Measurements from ENCODE around the gene BHLHE23. TPM values are rescaled to one million over a fixed set of nuclear protein-coding genes. Genes with fewer than 3 reads are reported as not detected.

BHLHE23 gene
- total RNA-seq, 1 donor from 2014 or later: not detected

- H3K36me3 Mint-ChIP-seq: no peaks in the 10 kb centered on the region
- H3K27me3 Mint-ChIP-seq (ENCODE audit: low read depth): peaks cover 65% of the 10 kb centered on the region
- no peaks in the 10 kb centered on the region for H3K9me3 Mint-ChIP-seq
- peaks cover 4% of the 10 kb centered on the region for H3K4me1 Mint-ChIP-seq
- H3K27ac Mint-ChIP-seq: no peak overlapping the region
- H3K4me3 Mint-ChIP-seq: no peak overlapping the region
- TF ChIP-seq CTCF (IDR thresholded peaks at IDR 0.05; ENCODE audit: unreplicated experiment): no peak
- DNase-seq (ENCODE audit: low spot score in 2 of 2, unreplicated experiment in 2 of 2): no peak
These were observed 19.0 kb upstream of the BHLHE23 start for GRCh38 chr20:63025534-63026331.

- peaks cover 60% of the 10 kb centered on the region for H3K27me3 Mint-ChIP-seq (ENCODE audit: low read depth)
These were observed 18.0 kb upstream of the BHLHE23 start for GRCh38 chr20:63024573-63025392.

DNA sequence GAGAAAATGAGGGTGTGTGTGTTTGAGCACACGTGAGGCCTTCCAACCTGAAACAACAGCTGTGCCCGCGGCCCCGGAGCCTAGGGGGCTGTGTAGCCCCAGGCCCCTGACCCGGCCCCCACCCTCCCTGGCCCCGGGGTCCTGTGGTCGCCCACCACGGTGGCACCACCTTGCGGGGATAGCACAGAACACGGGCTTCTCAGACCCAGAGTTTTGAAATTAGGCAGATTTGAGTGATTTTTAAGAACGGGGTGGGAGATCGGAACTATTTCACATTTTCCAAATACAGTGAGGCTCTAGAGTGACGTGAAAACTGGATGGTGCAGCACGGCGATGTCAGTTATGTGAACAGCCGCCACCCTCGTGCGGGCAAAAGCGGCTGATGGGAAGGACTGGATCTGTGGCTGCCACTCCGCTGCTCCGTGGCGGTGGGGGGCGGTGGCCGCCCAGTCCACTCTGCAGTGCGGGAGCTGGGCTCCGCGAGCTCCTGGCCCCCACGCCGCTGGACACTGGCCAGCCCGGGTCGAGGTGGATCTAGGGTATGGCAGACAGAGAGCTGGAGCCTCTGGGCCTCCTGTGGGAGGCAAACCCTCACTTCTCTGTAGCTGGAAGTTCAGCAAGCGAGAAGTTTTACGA lies 17.3 kb upstream of the BHLHE23 start:
- peaks cover 4% of the 10 kb centered on the region for H3K9me3 Mint-ChIP-seq
- peaks cover 59% of the 10 kb centered on the region for H3K27me3 Mint-ChIP-seq (ENCODE audit: low read depth)
- no peak overlapping the region for H3K4me3 Mint-ChIP-seq
- no peak for TF ChIP-seq CTCF (IDR thresholded peaks at IDR 0.05; ENCODE audit: unreplicated experiment)
- no peaks in the 10 kb centered on the region for H3K36me3 Mint-ChIP-seq
- peak in 1 of 2 experiments; percentile 18 for DNase-seq (ENCODE audit: low spot score in 2 of 2, unreplicated experiment in 2 of 2)
- H3K4me1 Mint-ChIP-seq: peaks cover 8% of the 10 kb centered on the region
- H3K27ac Mint-ChIP-seq: no peak overlapping the region

More at GRCh38 chr20:63024573-63025392, 18.0 kb upstream of the BHLHE23 start:
- H3K9me3 Mint-ChIP-seq: peaks cover 4% of the 10 kb centered on the region
- no peak for DNase-seq (ENCODE audit: low spot score in 2 of 2, unreplicated experiment in 2 of 2)
- H3K36me3 Mint-ChIP-seq: no peaks in the 10 kb centered on the region
- H3K27ac Mint-ChIP-seq: no peak overlapping the region
- TF ChIP-seq CTCF (IDR thresholded peaks at IDR 0.05; ENCODE audit: unreplicated experiment): no peak
- H3K4me1 Mint-ChIP-seq: peaks cover 4% of the 10 kb centered on the region
- H3K4me3 Mint-ChIP-seq: no peak overlapping the region

- no peak for TF ChIP-seq CTCF (IDR thresholded peaks at IDR 0.05; ENCODE audit: unreplicated experiment)
- Mint-ChIP-seq H3K9me3 (peaks cover 4% of the 10 kb centered on the region), H3K27ac (no peak overlapping the region), H3K4me3 (no peak overlapping the region), H3K27me3 (ENCODE audit: low read depth) (peaks cover 59% of the 10 kb centered on the region), H3K4me1 (peaks cover 8% of the 10 kb centered on the region), H3K36me3 (no peaks in the 10 kb centered on the region)
- peak in 1 of 2 experiments; percentile 15 for DNase-seq (ENCODE audit: low spot score in 2 of 2, unreplicated experiment in 2 of 2)
These were observed 16.5 kb upstream of the BHLHE23 start for GRCh38 chr20:63023071-63023935.

DNA sequence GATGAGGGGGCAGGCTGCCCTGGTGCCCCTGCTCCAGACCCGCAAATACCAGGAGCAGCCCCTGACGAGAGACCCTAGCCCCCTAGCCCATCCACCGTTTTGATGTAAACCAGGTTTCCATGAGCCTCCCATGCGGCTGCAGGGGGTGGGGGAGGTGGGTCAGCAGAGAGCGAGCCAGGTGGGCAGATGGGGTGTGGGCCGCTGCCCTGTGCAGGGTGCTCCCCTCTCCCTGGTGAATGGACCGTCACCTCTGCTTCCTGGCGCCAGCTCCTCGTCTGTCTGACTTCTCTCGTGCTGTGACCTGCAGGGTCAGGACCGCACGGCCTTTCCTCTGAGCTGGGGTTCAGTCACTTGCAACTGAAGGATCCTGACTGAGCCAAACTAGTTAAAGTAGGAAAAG lies 15.7 kb upstream of the BHLHE23 start:
- H3K9me3 Mint-ChIP-seq: peaks cover 4% of the 10 kb centered on the region
- peak in 1 of 2 experiments; percentile 13 for DNase-seq (ENCODE audit: low spot score in 2 of 2, unreplicated experiment in 2 of 2)
- no peak overlapping the region for H3K4me3 Mint-ChIP-seq
- no peak overlapping the region for H3K27ac Mint-ChIP-seq
- TF ChIP-seq CTCF (IDR thresholded peaks at IDR 0.05; ENCODE audit: unreplicated experiment): no peak
- H3K36me3 Mint-ChIP-seq: no peaks in the 10 kb centered on the region
- peaks cover 53% of the 10 kb centered on the region for H3K27me3 Mint-ChIP-seq (ENCODE audit: low read depth)
- peaks cover 6% of the 10 kb centered on the region for H3K4me1 Mint-ChIP-seq
